Prostate gland (tissue), 2 donors: Measurements from ENCODE around the gene SV2B. TPM values are rescaled to one million over a fixed set of nuclear protein-coding genes. Genes with fewer than 3 reads are reported as not detected.

Experiments
- DNase-seq: peaks from one replicate; pipeline ENCODE4 v3.0.0-alpha.2; 2019; ENCODE audit warnings: low spot score
- H3K27ac ChIP-seq, 2 donors: fragments of 200-600 bp; sonication (generic); 2 replicates each; pipeline ENCODE4 v1.5.1; 2017 to 2019
- H3K27me3 ChIP-seq: fragments of 200-600 bp; sonication (generic); replicated peaks from 2 replicates; pipeline ENCODE4 v1.5.1; 2019; ENCODE audit not compliant: insufficient read depth
- H3K36me3 ChIP-seq, 2 donors: fragments of 200-600 bp; sonication (generic); 1 replicate in 1 of 2; 2 replicates in 1 of 2; pipeline versions ENCODE4 v1.5.1 to v1.8.1; 2017 to 2019
- H3K4me1 ChIP-seq: fragments of 200-600 bp; sonication (generic); replicated peaks from 2 replicates; pipeline ENCODE4 v1.5.1; 2019
- H3K4me3 ChIP-seq, 2 donors: fragments of 200-600 bp; sonication (generic); 2 replicates each; pipeline ENCODE4 v1.5.1; 2017 to 2019
- H3K9me3 ChIP-seq: fragments of 200-600 bp; sonication (generic); 2 replicates; pipeline ENCODE4 v1.5.1; 2017
- POLR2A ChIP-seq: fragments of 450-650 bp; IDR thresholded peaks from one replicate; pipeline ENCODE4 v1.6.1; 2016; ENCODE audit warnings: antibody characterized with exemption, mild to moderate bottlenecking
- POLR2AphosphoS5 ChIP-seq: sonication (generic); formaldehyde crosslinking; IDR thresholded peaks from one replicate; pipeline ENCODE4 v1.6.1; 2017; ENCODE audit warnings: antibody characterized with exemption
- WGBS: methylation state at CpG from one replicate; pipeline ENCODE4 v1.1.5; 2018; 5-methylcytosine and 5-hydroxymethylcytosine counted together
- intact Hi-C: fragments of 100-400 bp; cut with DNase I; formaldehyde crosslinking; loops from one replicate; pipeline ENCODE4 v1.14.2; 2022
- total RNA-seq, 2 donors: library from RNA; depleted of rRNA; stranded (reverse); fragments of >200 nt; gene quantifications; one replicate each; pipeline ENCODE4 v1.1.0, GENCODE V29; 2016
- TF ChIP-seq, protein P1 (sequence below), 4 experiments: fragments of 200-600 bp in 2 of 4; fragments of 450-650 bp in 2 of 4; sonication (generic) in 2 of 4; IDR thresholded peaks; 1 replicate in 3 of 4; 2 replicates in 1 of 4; pipeline ENCODE4 v1.5.1; 2016 to 2019; ENCODE audit warnings: antibody characterized with exemption in 4 of 4, mild to moderate bottlenecking in 2 of 4, moderate library complexity in 2 of 4

SV2B gene
- total RNA-seq, 2 donors from 2014 or later = 2.3 to 5.4 TPM

- Histone ChIP-seq H3K4me1 (no peaks in the 10 kb centered on the region), H3K4me3 (peak overlapping the region; percentile 27 to 36), H3K27me3 (no peaks in the 10 kb centered on the region), H3K27ac (no peak overlapping the region), H3K9me3 (no peaks in the 10 kb centered on the region), H3K36me3 (no peaks in the 10 kb centered on the region)
- intact Hi-C loops = no loop called here
- WGBS = 6% methylated on average over 18 of the region's 18 CpGs
- DNase-seq = no peak
- TF ChIP-seq, protein P1, sequence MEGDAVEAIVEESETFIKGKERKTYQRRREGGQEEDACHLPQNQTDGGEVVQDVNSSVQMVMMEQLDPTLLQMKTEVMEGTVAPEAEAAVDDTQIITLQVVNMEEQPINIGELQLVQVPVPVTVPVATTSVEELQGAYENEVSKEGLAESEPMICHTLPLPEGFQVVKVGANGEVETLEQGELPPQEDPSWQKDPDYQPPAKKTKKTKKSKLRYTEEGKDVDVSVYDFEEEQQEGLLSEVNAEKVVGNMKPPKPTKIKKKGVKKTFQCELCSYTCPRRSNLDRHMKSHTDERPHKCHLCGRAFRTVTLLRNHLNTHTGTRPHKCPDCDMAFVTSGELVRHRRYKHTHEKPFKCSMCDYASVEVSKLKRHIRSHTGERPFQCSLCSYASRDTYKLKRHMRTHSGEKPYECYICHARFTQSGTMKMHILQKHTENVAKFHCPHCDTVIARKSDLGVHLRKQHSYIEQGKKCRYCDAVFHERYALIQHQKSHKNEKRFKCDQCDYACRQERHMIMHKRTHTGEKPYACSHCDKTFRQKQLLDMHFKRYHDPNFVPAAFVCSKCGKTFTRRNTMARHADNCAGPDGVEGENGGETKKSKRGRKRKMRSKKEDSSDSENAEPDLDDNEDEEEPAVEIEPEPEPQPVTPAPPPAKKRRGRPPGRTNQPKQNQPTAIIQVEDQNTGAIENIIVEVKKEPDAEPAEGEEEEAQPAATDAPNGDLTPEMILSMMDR (IDR thresholded peaks at IDR 0.05) = no peak
- TF ChIP-seq POLR2A = no peak
- no peak for TF ChIP-seq POLR2AphosphoS5
Measured at GRCh38 chr15:91100814-91101607, 954 bp downstream of the SV2B start.

GRCh38 chr15:91101608-91101920 is 1.5 kb downstream of the SV2B start:
- no peak for DNase-seq
- Histone ChIP-seq H3K36me3 (no peaks in the 10 kb centered on the region), H3K4me3 (no peak overlapping the region), H3K4me1 (no peaks in the 10 kb centered on the region), H3K9me3 (no peaks in the 10 kb centered on the region), H3K27me3 (no peaks in the 10 kb centered on the region), H3K27ac (no peak overlapping the region)
- TF ChIP-seq POLR2A = no peak
- TF ChIP-seq POLR2AphosphoS5 = no peak
- TF ChIP-seq, protein P1 (IDR thresholded peaks at IDR 0.05) = no peak
- intact Hi-C loops = no loop called here
- WGBS = 77% methylated on average over 5 of the region's 5 CpGs

GRCh38 chr15:91102546-91103330 is 2.7 kb downstream of the SV2B start:
- Histone ChIP-seq H3K36me3 (no peaks in the 10 kb centered on the region), H3K9me3 (no peaks in the 10 kb centered on the region), H3K4me3 (no peak overlapping the region), H3K27me3 (no peaks in the 10 kb centered on the region), H3K4me1 (no peaks in the 10 kb centered on the region), H3K27ac (no peak overlapping the region)
- DNase-seq = no peak
- no peak for TF ChIP-seq POLR2AphosphoS5
- no peak for TF ChIP-seq POLR2A
- TF ChIP-seq, protein P1 (IDR thresholded peaks at IDR 0.05) = no peak
- intact Hi-C loops = no loop called here
- WGBS = 63% methylated on average over 6 of the region's 6 CpGs

GRCh38 chr15:91104111-91104510 is 4.1 kb downstream of the SV2B start:
- no peaks in the 10 kb centered on the region for H3K9me3 ChIP-seq
- H3K27ac ChIP-seq = no peak overlapping the region
- 100% methylated on average over 1 of the region's 1 CpG for WGBS
- no peak for DNase-seq
- no peaks in the 10 kb centered on the region for H3K27me3 ChIP-seq
- TF ChIP-seq POLR2AphosphoS5 (no peak), POLR2A (no peak)
- TF ChIP-seq, protein P1 (IDR thresholded peaks at IDR 0.05) = no peak
- intact Hi-C loops = no loop called here
- no peaks in the 10 kb centered on the region for H3K4me1 ChIP-seq
- H3K4me3 ChIP-seq = no peak overlapping the region
- H3K36me3 ChIP-seq = no peaks in the 10 kb centered on the region
